Measurements from ENCODE around the gene TJP2.

TJP2 gene

DNA sequence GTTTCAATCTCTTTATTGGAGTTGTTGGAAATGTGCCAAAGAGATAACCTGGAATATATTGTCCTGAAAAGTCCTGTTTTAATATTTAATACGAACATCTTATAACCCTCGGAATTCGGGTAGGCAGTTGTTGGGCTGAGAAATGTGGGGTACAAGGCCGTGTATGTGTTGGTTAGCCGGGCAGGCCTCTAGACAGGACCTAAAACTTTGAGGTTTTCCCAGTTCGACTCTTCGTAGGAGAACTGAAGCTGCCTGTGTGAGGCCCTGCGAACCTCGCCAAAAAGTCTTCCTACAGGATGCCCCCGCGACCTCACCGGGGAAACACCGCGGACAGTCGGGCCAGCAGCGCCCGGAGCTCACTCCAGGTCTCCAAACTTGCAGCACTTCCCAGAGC, 583 bp upstream of the TJP2 start:
- intact Hi-C loops (cut with DNase I; ENCODE audit: low total_unique reads): no loop called here
- Histone ChIP-seq H3K27me3 (no peaks in the 10 kb centered on the region), H3K9me3 (no peaks in the 10 kb centered on the region), H3K4me3 (peak overlapping the region; percentile 71 to 81), H3K27ac (peak overlapping the region; percentile 77 to 82), H3K36me3 (no peaks in the 10 kb centered on the region), H3K4me1 (peaks cover 0 to 41% (median 19%) of the 10 kb centered on the region in 4 donors)
- TF ChIP-seq, protein P1, sequence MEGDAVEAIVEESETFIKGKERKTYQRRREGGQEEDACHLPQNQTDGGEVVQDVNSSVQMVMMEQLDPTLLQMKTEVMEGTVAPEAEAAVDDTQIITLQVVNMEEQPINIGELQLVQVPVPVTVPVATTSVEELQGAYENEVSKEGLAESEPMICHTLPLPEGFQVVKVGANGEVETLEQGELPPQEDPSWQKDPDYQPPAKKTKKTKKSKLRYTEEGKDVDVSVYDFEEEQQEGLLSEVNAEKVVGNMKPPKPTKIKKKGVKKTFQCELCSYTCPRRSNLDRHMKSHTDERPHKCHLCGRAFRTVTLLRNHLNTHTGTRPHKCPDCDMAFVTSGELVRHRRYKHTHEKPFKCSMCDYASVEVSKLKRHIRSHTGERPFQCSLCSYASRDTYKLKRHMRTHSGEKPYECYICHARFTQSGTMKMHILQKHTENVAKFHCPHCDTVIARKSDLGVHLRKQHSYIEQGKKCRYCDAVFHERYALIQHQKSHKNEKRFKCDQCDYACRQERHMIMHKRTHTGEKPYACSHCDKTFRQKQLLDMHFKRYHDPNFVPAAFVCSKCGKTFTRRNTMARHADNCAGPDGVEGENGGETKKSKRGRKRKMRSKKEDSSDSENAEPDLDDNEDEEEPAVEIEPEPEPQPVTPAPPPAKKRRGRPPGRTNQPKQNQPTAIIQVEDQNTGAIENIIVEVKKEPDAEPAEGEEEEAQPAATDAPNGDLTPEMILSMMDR (IDR thresholded peaks at IDR 0.05): no peak
- no peak for DNase-seq

DNA sequence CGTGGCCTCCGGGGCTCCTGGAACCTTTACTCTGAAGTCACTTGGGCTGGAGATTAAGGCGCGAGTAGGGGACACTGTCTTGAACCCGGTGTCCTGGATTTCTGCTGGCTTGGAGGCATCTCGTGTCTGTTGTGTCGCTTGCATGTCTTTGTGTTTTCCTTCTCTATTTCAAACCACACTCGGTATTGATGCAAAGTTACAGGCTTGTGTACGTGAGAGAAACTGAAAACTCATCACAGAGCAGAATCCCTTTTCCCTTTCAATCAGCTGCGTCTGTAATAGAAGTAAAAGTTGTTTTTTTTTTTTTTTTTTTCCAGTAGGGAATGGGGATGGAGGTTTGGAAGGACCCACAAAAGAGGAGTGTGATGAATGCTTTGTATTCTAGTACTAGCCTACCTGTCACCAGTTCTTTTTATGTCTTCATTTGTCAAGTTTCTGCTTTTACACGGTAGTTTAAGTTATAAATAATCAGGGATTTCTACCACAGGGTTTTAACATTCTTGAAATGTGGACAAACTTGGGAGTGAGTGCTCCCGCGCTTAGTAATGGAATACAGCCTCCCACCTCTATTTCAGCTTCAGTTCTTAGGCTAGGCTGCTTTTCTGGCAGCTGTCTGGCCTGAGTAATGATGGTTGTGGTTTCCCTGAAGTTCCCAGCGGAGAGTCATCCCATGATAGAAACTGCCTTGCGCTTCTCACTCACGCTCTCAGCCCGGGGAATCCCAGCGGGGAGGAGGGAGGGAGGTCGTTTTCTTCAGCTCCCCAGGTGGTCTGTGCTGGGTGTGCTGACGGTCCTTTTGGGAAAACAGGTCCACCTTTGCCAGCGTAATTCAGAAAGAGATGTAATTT, 763 bp downstream of the TJP2 start:
- intact Hi-C loops (cut with DNase I; ENCODE audit: low total_unique reads): no loop called here
- Histone ChIP-seq H3K4me1 (peaks cover 0 to 53% (median 22%) of the 10 kb centered on the region in 4 donors), H3K27me3 (no peaks in the 10 kb centered on the region), H3K36me3 (no peaks in the 10 kb centered on the region), H3K9me3 (no peaks in the 10 kb centered on the region), H3K4me3 (peak overlapping the region; percentile 71 to 81), H3K27ac (peak overlapping the region; percentile 77 to 82)
- DNase-seq: peak; percentile 80 to 81
- TF ChIP-seq, protein P1 (IDR thresholded peaks at IDR 0.05): no peak

DNA sequence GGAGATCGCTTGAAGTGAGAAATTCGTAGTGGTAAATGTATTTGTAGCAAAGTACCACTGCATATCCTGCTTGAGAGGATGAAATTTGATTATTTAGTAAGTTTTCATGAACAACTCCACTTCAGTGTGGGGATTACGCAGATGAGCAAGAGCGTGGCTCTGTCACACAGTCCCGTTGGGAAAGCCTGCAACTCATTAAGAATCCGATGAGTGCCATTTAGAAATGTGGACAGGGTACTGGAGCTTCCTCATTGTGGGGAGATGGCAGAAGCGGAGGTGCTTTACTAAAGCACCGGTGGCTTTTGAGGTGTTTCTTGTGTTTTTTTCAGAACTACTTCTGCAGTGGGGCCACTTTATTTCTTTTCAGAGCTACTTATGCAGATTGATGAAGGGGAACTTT, 1.4 kb downstream of the TJP2 start:
- H3K27me3 ChIP-seq: no peaks in the 10 kb centered on the region
- intact Hi-C loops (cut with DNase I; ENCODE audit: low total_unique reads): no loop called here
- H3K4me3 ChIP-seq: peak overlapping the region; percentile 71 to 81
- H3K27ac ChIP-seq: peak overlapping the region; percentile 77 to 82
- H3K9me3 ChIP-seq: no peaks in the 10 kb centered on the region
- H3K4me1 ChIP-seq: peaks cover 0 to 60% (median 27%) of the 10 kb centered on the region in 4 donors
- TF ChIP-seq, protein P1 (IDR thresholded peaks at IDR 0.05): no peak
- no peak for DNase-seq
- H3K36me3 ChIP-seq: no peaks in the 10 kb centered on the region

DNA sequence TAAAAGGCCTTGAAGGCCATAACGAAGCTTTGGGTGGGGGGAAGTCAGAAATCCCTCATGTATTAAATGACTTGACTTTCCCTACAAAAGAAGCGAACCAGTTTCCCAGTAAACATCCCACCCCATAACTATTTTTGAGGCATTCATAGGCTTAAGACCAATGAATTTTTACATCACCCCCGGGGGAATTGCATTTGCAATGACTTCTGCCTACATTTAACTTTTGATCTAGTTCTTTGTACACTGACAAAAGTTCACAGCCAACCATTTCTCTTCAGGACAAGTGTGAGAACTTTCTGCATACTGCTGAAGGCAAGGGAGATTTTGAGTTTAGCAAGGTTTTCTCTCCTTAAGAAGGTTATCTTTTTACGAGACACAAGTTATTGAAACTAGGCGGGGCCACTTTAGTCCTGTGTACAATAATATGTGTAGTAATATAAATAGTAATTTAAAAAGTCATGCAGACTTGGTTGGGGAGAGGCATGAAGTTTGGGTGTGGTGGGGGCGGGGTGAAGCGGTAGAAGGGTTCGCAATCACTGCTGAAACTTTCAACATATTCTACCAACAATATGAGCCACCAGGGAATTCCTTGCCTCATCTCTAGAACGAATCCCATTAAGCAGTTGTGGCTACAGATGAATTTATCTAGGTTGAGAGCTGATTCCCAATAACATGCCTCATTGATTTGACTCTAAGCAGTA, 2.5 kb downstream of the TJP2 start:
- Histone ChIP-seq H3K4me1 (peaks cover 0 to 71% (median 33%) of the 10 kb centered on the region in 4 donors), H3K4me3 (no peak overlapping the region), H3K9me3 (no peaks in the 10 kb centered on the region), H3K36me3 (no peaks in the 10 kb centered on the region), H3K27ac (no peak overlapping the region), H3K27me3 (no peaks in the 10 kb centered on the region)
- TF ChIP-seq, protein P1 (IDR thresholded peaks at IDR 0.05): no peak
- intact Hi-C loops (cut with DNase I; ENCODE audit: low total_unique reads): no loop called here
- peak in 1 of 2 donors; percentile 45 for DNase-seq

DNA sequence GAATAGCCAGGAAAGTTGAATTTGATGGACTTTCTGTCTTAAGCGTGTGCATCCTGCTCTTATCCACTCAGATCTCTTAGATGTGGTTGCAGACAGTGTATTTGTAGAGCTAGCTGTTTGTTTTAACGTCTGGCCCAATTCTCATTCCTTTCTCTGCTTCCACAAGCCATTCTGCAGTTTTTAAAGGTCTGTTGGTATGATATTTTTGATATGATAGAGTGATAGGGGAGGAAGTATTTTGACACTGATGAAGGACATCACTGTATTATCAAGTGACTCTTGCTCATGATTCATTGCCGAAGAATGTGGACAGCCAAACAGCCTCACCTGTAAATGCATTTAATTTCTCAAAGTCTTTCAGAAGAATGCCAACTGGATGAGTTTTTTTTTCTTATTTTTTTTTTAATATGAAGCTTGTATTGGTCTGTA, 4.5 kb downstream of the TJP2 start:
- TF ChIP-seq, protein P1 (IDR thresholded peaks at IDR 0.05): no peak
- intact Hi-C loops (cut with DNase I; ENCODE audit: low total_unique reads): no loop called here
- Histone ChIP-seq H3K4me3 (no peak overlapping the region), H3K4me1 (peaks cover 0 to 69% (median 28%) of the 10 kb centered on the region in 4 donors), H3K9me3 (no peaks in the 10 kb centered on the region), H3K36me3 (no peaks in the 10 kb centered on the region), H3K27me3 (no peaks in the 10 kb centered on the region), H3K27ac (no peak overlapping the region)
- DNase-seq: no peak

Data from tibial artery (tissue), 4 donors.